HG03060 (cell line): ENCODE measurements around the gene HEXA.
"Not testable (repeated sequence)": the region's sequence is repeated elsewhere in the genome, so short reads cannot be mapped to it uniquely, and the experiment has no call there.

ENCODE experiments used
- ATAC-seq: cut with Tn5 transposase; IDR thresholded peaks from one replicate; pipeline ENCODE4 v1.9.1; 2021; ENCODE audit warnings: low read depth, moderate number of reproducible peaks; ENCODE audit not compliant: unreplicated experiment

Gene HEXA

DNA sequence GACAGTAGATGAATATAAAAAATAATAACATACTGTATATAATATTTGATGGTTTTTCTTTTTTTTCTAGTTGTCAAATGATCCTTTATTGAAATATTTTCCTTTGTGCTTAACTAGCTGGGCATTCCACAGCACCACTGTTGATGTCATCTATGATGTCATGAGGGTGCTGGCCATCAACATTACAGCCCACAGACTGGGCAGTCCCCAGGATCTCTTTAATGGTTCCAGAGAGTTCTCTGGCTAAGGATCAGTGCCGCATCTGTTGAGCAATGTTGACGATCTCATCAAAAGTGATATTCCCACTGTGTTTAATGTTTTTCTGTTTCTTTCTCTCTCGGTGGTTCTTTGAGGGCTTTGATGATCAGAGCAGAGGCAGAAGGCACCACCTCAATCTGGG lies 3.3 kb upstream of the HEXA start:
- ATAC-seq = not testable (repeated sequence)

DNA sequence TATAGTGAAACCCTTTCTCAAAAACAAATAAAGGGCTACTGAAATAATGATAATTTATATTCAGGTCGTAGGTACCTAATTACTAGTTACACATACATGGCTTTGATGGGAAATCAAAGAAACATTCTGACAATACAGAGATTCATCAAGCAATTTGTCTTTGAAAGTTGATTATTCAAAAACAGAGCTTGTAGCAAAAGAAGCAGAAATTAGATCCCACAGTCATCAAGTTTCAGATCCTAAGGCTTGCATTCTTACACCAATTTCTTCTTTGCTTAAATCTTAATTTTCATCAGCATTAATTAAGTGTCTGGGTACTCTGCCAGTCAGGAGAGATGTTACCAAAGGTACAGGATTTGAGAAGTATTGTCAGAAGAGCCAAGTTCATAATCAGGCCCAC lies 1.5 kb upstream of the HEXA start:
- ATAC-seq = no peak

DNA sequence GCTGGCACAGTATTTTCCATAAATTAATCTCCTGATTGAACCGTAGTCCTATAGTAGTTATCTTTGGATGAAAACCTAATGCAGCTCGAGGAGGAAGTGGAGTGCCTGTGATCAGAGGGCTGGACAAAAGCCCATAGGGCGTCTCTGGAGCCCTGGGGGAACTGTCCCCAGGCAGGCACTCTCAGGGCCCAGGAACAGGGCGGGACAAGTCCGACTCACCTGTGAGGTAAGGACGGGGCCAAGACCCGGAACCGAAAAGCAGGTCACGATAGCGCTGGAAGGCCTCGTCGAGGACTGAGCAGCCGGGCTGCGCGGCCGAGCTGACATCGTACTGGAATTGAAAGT lies 341 bp downstream of the HEXA start:
- ATAC-seq = peak; percentile 35

DNA sequence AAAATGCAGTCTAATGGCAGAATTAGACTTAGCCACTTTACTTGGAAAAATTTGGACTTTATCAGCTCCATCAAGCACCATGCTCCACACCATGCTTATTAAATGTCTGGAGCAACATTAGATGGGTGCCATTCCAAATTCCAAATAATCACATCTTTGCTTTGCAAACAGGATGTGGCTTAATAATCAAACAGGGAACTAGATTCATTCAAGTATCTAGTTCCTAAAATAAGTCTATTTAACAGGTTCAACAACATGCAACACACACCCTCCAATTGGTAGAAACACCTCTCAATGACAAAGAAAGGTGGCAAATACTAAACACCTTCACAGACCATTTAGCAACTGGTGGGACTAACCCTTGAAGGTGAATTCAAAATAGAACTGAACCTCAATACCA lies 3.5 kb downstream of the HEXA start:
- ATAC-seq = no peak

DNA sequence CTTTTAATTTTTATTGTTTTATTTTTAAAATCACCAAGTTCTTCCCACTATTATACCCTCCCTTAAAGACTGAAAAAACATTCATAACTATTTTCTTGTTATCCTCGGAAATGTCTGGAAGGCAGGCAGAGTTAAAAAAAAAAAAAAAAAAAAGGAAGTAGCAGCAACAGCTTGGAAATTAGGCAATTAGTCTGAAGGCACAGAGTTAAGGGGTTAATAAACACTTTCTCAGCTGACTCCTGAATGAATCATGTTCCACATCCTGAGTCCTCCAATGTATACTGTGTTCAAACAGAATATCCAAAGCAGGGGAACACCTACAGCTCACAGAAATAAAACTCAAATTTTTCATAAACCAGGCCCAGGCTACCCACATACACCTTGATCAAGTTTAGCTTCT lies 5.8 kb downstream of the HEXA start:
- ATAC-seq = no peak

DNA sequence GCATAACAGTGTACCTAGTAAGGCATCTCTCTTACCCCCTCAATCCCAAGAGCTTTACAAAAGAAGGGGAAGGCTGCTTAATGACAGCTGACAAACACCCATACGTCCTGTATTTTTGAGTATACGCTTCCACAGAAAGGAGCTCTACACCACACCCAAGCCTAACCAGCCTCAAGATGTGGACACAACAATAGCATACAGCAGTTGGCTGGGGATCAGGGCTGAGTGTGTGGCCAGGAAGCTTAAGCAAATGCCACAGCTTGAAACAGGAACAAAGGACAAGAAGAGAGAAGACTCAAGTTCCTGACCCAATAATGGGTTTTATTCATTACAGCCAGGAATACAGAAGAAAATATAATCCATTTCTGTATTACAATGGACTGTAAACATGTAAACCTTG lies 6.9 kb downstream of the HEXA start:
- no peak for ATAC-seq

DNA sequence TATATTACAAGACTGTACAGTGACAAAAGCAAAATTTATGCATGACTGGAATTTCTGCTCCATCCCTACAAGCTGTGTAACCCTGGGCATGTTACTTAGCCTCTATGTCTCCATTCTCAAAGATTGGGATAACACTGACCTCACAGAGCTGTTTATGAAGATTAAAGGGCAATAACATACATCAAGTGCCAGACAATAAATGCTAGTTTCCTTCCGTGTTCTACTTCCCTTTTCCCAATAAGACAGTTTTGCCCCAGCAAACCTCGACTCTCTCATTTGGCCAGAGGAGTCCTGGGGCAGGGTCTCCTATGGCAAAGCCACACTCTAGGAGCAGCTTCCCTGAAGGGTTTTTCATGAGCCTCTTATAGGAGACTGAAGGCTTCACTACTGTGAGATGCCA lies 7.5 kb downstream of the HEXA start:
- no peak for ATAC-seq

DNA sequence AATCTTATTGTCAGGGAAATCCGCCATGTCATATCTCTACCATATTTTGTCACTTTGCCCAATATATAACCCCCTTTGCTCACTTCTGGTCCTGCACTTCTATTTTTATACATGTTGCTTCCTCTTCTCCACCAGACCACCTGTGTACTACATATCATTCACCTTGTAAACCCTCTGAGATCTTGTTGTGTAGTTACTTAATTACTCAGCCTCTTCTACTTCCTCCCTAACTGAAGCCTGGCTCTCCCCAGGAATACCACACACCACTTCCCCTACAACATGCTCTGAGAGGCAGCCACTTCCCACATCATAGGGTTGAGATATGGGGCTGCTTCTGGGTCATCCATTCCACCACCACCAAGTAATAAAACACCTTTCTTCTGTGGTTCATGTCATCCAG lies 10.0 kb downstream of the HEXA start:
- peak; percentile 74 for ATAC-seq

DNA sequence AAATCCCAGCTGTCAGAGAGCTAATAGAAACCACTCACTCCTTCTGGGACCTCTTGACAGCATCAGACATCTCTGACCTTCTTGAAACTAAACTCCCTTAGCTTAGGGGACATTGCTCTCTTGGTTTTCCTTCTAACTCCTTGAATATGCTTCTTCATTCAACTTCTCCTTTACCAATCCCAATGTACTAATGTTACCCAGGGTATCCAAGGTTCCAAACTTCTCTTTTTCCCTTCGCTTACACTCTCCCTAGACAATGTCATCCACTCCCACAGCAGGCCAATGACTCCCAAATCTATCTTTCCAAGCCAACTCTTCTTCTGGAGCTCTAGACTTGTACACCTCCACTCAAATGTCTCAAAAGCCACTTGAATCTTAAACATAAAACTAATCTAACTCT lies 14.6 kb downstream of the HEXA start:
- ATAC-seq = no peak

DNA sequence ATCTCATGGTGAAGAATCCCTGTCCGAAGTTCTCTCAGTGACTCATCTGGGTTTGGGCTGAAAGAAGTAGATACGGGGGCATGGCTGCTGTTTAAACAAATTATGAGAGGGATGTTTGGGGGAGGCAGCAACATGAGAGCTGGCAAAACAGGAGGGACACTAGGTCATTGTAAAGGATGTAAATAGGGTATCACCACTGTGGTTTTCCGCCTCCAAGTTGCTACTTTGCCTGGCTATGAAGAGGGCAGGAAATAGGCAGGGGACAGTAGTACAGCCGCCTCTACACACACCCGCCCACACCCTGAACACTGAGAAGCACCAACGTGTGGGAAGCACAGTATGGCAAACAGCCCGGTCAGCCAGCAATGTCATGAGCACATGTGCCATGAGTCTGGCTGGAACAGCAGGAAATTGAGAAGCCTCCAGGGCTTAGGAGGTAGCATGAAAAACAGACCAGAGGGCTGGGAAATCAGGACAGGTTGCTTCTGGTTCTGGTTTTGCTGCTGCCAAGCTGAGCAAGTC lies 17.1 kb downstream of the HEXA start:
- ATAC-seq = no peak

DNA sequence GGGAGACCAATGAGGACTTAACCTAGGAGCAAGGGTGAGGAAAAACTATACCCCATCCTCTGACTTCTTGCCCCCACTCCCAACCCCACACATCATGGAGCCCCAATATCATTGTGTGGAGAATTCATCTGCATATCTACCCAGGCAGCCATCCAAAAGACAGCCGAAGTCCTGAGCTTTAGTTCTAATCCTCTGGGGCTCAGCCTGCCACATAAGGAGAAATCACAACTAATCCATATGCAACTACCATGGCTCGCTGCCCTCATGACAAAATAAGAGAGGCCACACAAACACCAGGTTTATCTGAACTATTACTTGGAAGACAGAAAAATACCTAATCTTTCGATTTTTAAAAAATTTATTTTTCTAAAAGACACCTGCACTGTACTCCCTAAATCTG lies 17.7 kb downstream of the HEXA start:
- ATAC-seq = no peak

DNA sequence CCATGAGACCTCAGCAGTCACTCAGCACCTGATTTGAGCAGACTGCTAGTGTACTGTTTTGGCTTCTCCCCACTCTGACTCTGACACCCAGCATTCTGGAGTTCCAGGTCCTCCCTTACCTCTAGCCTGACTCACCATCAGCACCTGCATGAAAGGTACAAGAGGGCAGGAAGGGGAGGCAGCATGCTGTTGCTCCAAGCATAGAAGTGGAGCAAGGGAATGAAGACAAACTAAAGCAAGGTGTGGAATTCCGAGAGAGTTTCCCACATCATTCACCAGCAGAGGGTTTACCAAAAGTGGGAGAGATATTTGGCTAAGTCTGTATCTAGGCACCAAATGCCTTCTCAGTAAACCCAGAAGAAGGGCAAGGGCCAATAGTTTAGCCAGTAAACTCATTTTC lies 21.3 kb downstream of the HEXA start:
- ATAC-seq = no peak

DNA sequence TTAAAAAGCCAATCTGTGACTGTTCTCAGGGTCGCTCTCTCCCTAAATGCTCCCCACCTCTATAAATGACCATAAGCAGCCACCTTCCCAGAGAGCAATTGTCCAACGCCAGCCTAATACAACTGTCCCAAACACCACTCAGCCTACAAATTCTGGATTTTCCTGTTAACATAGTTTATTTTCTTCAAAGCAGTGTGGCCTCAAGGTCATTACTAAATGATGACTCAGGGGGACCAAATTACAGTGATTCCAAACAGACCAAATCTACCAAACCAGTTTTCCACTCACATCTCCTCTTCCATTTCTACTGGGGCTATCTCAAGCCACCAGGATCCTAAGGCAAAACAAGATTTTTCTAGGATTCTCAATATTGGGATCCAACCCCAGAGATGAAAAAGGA lies 22.5 kb downstream of the HEXA start:
- ATAC-seq = no peak

DNA sequence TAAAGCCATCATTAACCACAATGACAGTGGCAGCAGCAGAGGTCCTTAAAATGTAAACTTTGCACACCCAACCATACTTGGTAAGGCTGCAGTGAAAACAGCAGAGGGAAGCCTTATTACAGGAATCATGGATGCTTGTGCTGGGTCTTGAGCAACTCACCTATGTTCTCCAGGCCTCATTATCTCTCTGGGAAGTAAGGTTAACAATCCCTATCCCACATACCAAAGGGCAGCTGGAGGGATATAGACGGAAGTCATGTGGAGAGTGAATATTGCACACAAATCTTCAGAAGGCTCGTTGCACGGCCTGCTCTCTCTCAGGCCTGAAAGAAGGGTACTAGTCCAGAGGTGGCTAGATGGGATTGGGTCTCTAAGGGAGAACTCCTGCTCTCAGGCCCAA lies 30.0 kb downstream of the HEXA start:
- ATAC-seq = no peak

DNA sequence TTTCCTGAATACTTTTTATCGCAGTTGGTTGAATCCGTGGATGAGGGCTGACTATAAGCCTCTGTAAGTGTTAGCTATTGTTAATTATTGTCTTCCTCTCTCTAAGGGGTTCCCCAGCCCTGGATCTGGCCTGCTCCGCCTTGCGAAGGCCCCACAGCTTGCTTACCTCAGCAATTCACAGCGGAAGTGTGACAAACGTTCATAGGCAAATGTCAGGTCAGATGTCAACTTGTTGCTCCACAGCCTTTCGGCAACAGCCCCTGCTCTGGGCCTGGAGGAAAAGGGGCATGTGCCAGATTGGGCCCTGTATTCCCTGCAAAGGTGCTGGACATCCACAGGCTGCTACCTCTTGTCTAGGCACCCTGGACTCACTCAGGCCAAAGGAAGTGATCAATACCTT lies 30.5 kb downstream of the HEXA start:
- ATAC-seq = no peak

DNA sequence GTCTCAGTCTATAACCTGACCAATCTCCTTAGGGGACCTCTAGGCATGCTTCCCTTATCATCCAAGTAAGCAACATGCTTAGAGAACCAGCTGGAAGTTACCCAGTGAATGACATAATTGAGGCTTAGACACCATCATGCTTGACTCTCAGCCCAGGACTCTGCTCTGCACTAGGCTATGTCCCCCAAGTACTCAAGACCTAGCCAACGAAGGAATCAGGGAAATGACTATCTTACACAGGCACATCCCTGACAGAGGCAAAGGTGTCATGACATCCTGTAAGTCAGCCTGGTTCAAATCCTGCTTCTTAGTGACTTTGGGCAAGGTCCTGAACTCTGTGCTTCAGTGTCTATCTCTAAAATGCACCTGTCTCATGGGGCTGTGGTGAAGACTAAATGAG lies 31.2 kb downstream of the HEXA start:
- ATAC-seq = no peak

DNA sequence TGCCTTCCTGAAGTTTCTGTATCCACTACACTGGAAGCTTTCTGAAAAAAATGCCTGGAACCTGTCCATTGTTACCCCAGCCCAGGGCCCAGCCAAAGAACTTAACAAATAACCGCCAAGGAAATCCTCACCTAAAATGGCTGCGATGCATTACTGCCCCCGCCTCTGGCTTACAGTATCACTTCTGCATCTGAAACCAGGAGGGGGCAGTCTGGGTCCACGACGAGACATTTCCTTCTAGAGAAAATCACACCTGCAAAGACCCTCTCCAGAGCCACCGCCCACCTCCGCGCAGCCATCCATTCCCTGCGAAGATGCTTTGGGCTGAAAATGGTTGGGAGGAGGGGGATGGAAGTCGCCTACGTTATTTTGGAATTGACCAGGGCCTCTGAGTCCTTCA lies 33.4 kb downstream of the HEXA start:
- no peak for ATAC-seq

DNA sequence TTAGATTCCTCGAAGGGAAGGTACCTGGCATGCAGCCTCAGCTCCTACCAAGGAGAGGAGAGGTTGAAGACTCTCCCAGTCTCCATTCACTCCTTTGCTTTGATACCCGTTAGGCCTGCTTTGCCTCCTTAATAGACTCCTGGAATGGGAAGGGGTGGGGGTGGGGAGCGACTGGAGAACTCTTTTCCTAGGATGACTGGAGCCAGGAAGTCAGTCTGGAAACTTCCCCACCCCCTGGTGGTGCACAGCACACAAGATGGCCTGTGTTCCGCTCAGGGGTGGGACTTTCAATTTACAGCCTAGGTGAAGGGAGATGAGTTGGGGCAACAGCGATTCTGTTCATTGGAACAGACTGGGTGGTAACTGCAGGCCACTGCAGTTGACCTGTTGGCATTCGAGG lies 34.5 kb downstream of the HEXA start:
- ATAC-seq = no peak

DNA sequence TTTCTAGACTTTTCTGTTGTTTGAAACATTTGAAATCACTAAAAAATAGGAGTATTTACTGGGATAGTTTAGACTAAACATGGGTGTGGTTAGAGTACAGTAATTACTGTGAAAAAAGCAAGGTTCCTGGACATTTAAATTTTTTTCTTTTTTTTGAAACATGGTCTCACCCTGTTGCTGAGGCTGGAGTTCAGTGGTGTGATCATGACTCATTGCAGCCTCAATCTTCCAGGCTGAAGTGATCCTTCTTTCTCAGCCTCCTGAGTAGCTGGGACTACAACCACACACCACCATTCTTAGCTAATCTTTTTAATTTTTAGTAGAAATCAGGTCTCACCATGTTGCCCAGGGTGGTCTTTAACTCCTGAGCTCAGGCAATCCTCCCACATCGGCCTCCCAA lies 35.4 kb downstream of the HEXA start:
- no peak for ATAC-seq

DNA sequence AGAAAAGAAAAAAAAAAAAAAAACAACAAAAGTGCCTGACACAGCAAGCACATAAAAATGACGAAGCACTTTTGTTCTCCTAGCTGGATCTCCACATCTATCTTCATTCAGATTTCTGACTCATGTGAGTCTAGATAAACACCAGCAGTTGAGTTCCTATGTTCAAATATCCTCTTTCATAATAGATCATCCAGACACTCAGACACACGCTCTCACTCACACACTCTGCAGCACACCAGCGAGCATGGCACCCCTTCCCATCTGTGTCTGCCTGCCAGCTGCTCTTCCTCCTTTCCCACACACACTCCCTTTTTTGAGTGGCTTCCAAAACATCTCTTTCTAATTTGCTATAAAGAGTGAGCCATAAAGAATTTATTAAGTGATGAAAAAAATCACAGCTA lies 36.0 kb downstream of the HEXA start:
- no peak for ATAC-seq

DNA sequence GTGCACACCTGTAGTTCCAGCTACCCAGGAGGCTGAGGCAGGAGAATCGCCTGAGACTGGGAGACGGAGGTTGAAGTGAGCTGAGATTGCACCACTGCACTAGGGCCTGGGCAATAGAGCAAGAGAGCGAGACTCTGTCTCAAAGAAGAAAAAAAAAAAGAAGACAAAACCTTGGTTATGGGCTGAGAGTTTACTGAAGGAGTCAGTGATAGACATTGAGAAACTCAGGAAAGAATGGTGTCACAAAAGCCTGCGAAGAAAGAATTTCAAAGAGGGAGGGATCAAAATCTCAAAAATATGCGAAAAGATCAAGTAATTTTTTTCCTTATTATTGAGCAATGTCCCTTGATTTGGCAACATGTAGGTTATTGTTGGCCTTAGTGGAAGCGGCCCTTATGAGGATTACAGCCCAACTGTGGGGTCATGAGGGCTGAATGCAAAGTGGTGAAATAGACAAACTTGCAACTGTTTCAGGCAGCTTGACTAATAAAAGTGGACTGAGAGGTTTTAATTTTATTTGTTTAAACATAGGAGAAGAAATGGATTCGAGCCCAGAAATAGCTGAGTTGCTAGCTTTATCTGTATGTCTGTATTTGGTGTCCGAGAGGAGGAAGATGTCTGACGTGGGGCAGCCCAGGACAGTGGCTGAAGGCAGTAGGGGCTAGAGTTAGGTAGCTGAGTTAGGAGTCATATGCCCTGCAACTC lies 37.0 kb downstream of the HEXA start:
- no peak for ATAC-seq

DNA sequence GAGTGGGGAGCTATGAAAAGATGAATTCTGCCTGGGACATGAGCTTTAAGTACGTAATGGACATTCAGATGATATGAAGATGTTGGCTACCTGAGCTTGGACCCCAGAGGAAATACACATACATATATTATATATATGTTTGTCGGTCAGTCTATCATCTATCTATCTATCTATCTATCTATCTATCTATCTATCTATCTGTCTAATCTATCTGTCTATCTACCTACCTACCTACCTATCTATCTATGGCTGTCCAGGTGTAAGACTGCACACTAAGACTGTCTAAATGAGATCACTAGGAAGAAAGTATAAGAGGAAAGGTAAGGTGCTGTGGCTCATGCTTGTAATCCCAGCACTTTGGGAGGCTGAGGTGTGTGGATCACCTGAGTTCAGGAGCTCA lies 37.7 kb downstream of the HEXA start:
- ATAC-seq = no peak

DNA sequence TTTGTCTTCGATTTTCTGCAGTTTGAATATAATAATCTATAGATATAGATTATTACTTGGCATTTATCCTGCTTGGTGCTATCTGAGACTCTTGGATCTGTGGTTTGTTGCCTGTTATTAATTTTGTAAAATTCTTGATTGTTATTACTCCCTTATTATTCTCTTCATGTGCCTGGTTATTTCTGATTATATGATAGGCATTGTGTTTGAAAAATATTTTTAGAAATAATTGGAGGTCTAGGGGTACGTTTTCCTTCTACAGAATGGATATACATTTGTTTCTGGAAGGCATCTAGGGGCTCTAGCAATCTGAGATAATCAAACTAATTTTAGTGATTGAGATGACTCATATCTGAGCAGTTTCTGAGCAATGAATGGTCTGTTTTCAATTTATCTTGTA lies 41.0 kb downstream of the HEXA start:
- ATAC-seq = no peak
